ENCODE results near the gene PGGT1B. TPM values are rescaled to one million over a fixed set of nuclear protein-coding genes. Genes with fewer than 3 reads are reported as not detected.

Gene PGGT1B
- total RNA-seq, 1 experiment from 2014 or later, result 46.4 TPM

DNA sequence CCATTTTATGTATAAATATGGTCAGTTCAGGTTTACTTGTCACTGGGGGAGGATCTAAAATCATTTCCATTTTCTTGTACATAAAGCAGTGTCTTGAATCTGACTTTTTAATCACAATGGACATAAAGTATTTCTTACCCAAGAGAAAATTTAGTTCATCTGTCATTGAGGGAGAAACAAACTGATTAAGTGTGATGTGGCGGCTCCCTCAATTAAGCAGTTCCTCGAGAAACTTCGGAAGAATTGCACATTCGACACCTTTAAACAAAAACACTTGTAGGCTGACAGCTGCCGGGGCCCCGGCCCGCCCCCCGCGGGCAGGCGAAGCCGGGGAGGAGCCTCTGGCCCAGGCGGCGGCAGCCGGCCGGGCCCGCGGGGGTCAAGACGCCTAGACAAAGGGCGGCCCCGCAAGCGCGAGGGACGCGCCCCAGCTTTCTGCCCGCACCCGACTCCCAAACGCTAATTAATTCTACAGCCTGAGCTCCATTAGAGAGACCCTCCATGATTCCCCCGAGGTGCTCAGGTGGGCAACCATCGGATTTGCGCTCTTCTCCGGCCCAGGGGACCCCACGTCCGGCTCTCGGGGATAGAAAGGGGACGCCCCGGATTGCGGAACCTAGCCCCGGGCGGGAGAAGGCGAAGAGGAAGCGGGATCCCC is 93.7 kb downstream of the PGGT1B start:
- peak overlapping the region; percentile 94 for H3K4me3 Mint-ChIP-seq (ENCODE audit: low read depth, unreplicated experiment)
- TF ChIP-seq CTCF (IDR thresholded peaks at IDR 0.05; ENCODE audit: unreplicated experiment), result no peak
- peaks cover 10% of the 10 kb centered on the region for H3K27me3 Mint-ChIP-seq (ENCODE audit: unreplicated experiment)
- peaks cover 26% of the 10 kb centered on the region for H3K36me3 Mint-ChIP-seq (ENCODE audit: insufficient read depth, unreplicated experiment)
- H3K27ac Mint-ChIP-seq (ENCODE audit: unreplicated experiment), result peak overlapping the region; percentile 73
- H3K9me3 Mint-ChIP-seq (ENCODE audit: low read depth, unreplicated experiment), result peaks cover 13% of the 10 kb centered on the region
- DNase-seq, result peak; percentile 30
- BruUV-seq (replicated peaks), result no TSS peak
- intact Hi-C loops (cut with micrococcal nuclease; ENCODE audit: unreplicated experiment), result no loop called here
- CTCF ChIA-PET, result interaction anchor here (0.6 kb wide), 2 partner anchors 365 to 761 kb away, joined by 3 read pairs; no protein-coding TSS in a partner anchor
- H3K4me1 Mint-ChIP-seq (ENCODE audit: low read depth, unreplicated experiment), result no peaks in the 10 kb centered on the region

DNA sequence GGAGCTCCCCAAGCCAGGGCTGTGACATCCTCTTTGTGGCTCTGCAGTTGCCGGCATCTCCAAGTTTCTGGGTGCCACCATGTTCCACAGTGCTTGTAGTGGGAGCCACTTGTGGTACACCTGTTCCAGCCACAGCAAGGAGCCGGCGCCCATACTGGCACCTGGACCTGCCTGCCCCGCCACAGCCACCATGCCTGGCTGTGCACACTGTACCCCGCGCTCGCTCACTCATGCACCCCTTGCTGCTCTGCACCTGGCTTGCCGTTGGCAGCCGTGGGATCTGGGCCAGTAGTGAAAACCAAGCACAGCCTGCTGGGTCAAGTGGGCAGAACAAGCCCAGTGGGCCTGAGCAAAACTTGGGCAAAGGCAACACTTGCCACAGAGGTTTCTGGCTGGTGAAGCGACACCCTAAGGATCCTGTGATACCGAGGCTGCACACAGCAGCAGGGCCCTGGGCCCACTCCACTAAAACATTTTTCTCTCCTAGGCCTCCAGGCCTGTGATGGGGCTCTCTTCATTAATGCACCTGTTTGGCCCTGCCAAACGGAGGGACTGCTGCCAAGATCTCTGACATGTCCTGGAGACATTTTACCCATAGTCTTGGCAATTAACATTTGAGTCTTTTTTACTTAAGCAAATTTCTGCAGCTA is 95.8 kb downstream of the PGGT1B start:
- Mint-ChIP-seq H3K36me3 (ENCODE audit: insufficient read depth, unreplicated experiment) (peaks cover 26% of the 10 kb centered on the region), H3K4me3 (ENCODE audit: low read depth, unreplicated experiment) (no peak overlapping the region), H3K27ac (ENCODE audit: unreplicated experiment) (no peak overlapping the region), H3K9me3 (ENCODE audit: low read depth, unreplicated experiment) (peaks cover 13% of the 10 kb centered on the region), H3K27me3 (ENCODE audit: unreplicated experiment) (no peaks in the 10 kb centered on the region), H3K4me1 (ENCODE audit: low read depth, unreplicated experiment) (no peaks in the 10 kb centered on the region)
- no peak for TF ChIP-seq CTCF (IDR thresholded peaks at IDR 0.05; ENCODE audit: unreplicated experiment)
- CTCF ChIA-PET, result no interaction called here
- no TSS peak for BruUV-seq (replicated peaks)
- no peak for DNase-seq
- intact Hi-C loops (cut with micrococcal nuclease; ENCODE audit: unreplicated experiment), result no loop called here

DNA sequence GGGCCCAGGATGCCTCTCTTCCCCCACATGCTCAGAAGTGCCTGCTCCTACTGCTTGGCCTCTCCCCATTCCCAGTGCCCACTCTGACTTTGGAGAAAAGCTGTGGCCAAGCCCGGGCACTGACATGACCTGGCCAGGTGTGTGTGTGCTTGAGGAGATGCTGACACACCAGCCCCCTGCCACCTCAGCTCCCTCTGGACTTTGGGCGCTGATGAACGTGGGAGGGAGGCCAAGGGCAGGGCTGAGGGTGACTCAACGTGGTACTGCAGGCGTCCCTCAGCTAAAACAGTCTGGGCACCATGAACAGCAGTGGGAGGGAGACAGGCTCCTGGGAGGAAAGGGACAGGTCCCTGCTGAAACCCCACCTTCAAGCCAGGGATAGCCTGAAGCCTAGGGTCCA is 96.9 kb downstream of the PGGT1B start:
- Mint-ChIP-seq H3K4me1 (ENCODE audit: low read depth, unreplicated experiment) (no peaks in the 10 kb centered on the region), H3K27ac (ENCODE audit: unreplicated experiment) (no peak overlapping the region), H3K27me3 (ENCODE audit: unreplicated experiment) (no peaks in the 10 kb centered on the region), H3K4me3 (ENCODE audit: low read depth, unreplicated experiment) (no peak overlapping the region), H3K36me3 (ENCODE audit: insufficient read depth, unreplicated experiment) (peaks cover 23% of the 10 kb centered on the region), H3K9me3 (ENCODE audit: low read depth, unreplicated experiment) (peaks cover 13% of the 10 kb centered on the region)
- CTCF ChIA-PET, result no interaction called here
- BruUV-seq (replicated peaks), result no TSS peak
- intact Hi-C loops (cut with micrococcal nuclease; ENCODE audit: unreplicated experiment), result no loop called here
- no peak for DNase-seq
- TF ChIP-seq CTCF (IDR thresholded peaks at IDR 0.05; ENCODE audit: unreplicated experiment), result no peak

DNA sequence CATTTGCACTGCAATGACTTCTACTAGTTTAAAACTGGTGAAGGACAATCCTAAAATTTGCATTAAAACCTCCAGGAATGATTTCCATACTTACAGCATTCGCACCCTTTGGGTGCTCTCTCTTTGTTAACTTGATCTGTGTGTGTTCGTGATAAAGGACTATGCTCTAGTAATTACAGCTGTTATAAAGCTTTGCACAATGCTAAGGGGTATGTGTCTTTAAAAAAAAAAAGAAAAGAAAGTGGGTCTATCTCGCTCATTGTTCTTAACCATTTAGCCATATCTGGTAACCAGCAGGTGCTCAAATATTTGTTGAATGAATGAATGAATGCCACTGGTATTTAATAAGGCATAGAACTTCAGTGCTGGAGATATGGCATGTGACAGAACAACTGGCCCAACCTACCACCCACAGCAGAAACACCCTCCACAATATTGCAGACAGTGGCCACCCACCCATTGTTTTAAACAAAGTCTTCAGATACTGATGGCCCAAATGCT is 101.7 kb downstream of the PGGT1B start:
- Mint-ChIP-seq H3K4me3 (ENCODE audit: low read depth, unreplicated experiment) (no peak overlapping the region), H3K27ac (ENCODE audit: unreplicated experiment) (no peak overlapping the region), H3K4me1 (ENCODE audit: low read depth, unreplicated experiment) (no peaks in the 10 kb centered on the region), H3K27me3 (ENCODE audit: unreplicated experiment) (no peaks in the 10 kb centered on the region), H3K36me3 (ENCODE audit: insufficient read depth, unreplicated experiment) (no peaks in the 10 kb centered on the region), H3K9me3 (ENCODE audit: low read depth, unreplicated experiment) (peaks cover 2% of the 10 kb centered on the region)
- CTCF ChIA-PET, result no interaction called here
- no TSS peak for BruUV-seq (replicated peaks)
- intact Hi-C loops (cut with micrococcal nuclease; ENCODE audit: unreplicated experiment), result no loop called here
- TF ChIP-seq CTCF (IDR thresholded peaks at IDR 0.05; ENCODE audit: unreplicated experiment), result no peak
- no peak for DNase-seq

Other genes starting within 250 kb of the PGGT1B start
- 4.4 and 5.4 TPM in 2 replicates for gene TRIM36, start 93.0 kb downstream of the PGGT1B start, total RNA-seq (2022)
- 11.2 and 11.3 TPM in 2 replicates for gene CCDC112, start 33.8 kb upstream of the PGGT1B start, total RNA-seq (2022)